ENCODE measurements around the gene DNAH14.
"Not testable (repeated sequence)": the region's sequence is repeated elsewhere in the genome, so short reads cannot be mapped to it uniquely, and the experiment has no call there.

Gene DNAH14

GRCh38 chr1:225230483-225230882, 301.0 kb downstream of the DNAH14 start:
- H2BK5ac ChIP-seq (ENCODE audit: low read length) = no peak overlapping the region
- no peak overlapping the region for H3K4me2 ChIP-seq (ENCODE audit: low read length)
- H3K79me2 ChIP-seq (ENCODE audit: control insufficient read depth, insufficient read depth, low read length) = no peaks in the 10 kb centered on the region
- WGBS (ENCODE audit: extremely low coverage, insufficient coverage, low lambda C conversion rate) = no CpG with 5 or more reads among the region's 2 CpGs
- no peaks in the 10 kb centered on the region for H3K27me3 ChIP-seq (ENCODE audit: insufficient read depth, low read length, poor library complexity)
- no peak overlapping the region for H2AK5ac ChIP-seq (ENCODE audit: low read length)
- H3K36me3 ChIP-seq (ENCODE audit: control insufficient read depth, insufficient read depth, low read length) = no peaks in the 10 kb centered on the region
- no peaks in the 10 kb centered on the region for H3K4me1 ChIP-seq (ENCODE audit: control insufficient read depth, low read depth, low read length)
- H3K18ac ChIP-seq (ENCODE audit: low read length) = no peak overlapping the region
- no peaks in the 10 kb centered on the region for H3K79me1 ChIP-seq (ENCODE audit: low read length)
- H2BK120ac ChIP-seq (ENCODE audit: low read depth, low read length) = no peak overlapping the region
- DNase-seq = no peak
- no peak overlapping the region for H4K5ac ChIP-seq (ENCODE audit: low read length)
- H4K8ac ChIP-seq (ENCODE audit: low read depth, low read length) = no peak overlapping the region
- H3K4me3 ChIP-seq (ENCODE audit: low read length) = no peak overlapping the region
- H3K23ac ChIP-seq (ENCODE audit: low read length) = no peak overlapping the region
- no peak overlapping the region for H3K9ac ChIP-seq (ENCODE audit: low read length)
- H3K27ac ChIP-seq (ENCODE audit: low read depth, low read length) = no peak overlapping the region
- H3K56ac ChIP-seq (ENCODE audit: low read length) = no peak overlapping the region
- no peak overlapping the region for H2BK15ac ChIP-seq (replicated peaks; ENCODE audit: low read depth)
- H3K4ac ChIP-seq (ENCODE audit: low read depth, low read length) = no peak overlapping the region

- H3K27ac ChIP-seq (ENCODE audit: low read depth, low read length); H3K4me1 ChIP-seq (ENCODE audit: control insufficient read depth, low read depth, low read length); H3K23ac ChIP-seq (ENCODE audit: low read length); H3K27me3 ChIP-seq (ENCODE audit: insufficient read depth, low read length, poor library complexity); H2AK5ac ChIP-seq (ENCODE audit: low read length); H3K9ac ChIP-seq (ENCODE audit: low read length); H3K18ac ChIP-seq (ENCODE audit: low read length); H3K4me3 ChIP-seq (ENCODE audit: low read length); DNase-seq; H3K79me1 ChIP-seq (ENCODE audit: low read length); H2BK5ac ChIP-seq (ENCODE audit: low read length); H3K56ac ChIP-seq (ENCODE audit: low read length); H2BK120ac ChIP-seq (ENCODE audit: low read depth, low read length); H4K8ac ChIP-seq (ENCODE audit: low read depth, low read length); H3K79me2 ChIP-seq (ENCODE audit: control insufficient read depth, insufficient read depth, low read length); H3K4ac ChIP-seq (ENCODE audit: low read depth, low read length); H2BK15ac ChIP-seq (replicated peaks; ENCODE audit: low read depth); H3K4me2 ChIP-seq (ENCODE audit: low read length); H3K36me3 ChIP-seq (ENCODE audit: control insufficient read depth, insufficient read depth, low read length); H4K5ac ChIP-seq (ENCODE audit: low read length): not testable (repeated sequence)
- WGBS (ENCODE audit: extremely low coverage, insufficient coverage, low lambda C conversion rate) = no CpG with 5 or more reads among the region's 1 CpG
Observed at GRCh38 chr1:225232930-225233329, 303.5 kb downstream of the DNAH14 start.

GRCh38 chr1:225242611-225243010, 313.1 kb downstream of the DNAH14 start:
- no peaks in the 10 kb centered on the region for H3K36me3 ChIP-seq (ENCODE audit: control insufficient read depth, insufficient read depth, low read length)
- no CpG with 5 or more reads among the region's 3 CpGs for WGBS (ENCODE audit: extremely low coverage, insufficient coverage, low lambda C conversion rate)

GRCh38 chr1:225250432-225250831, 321.0 kb downstream of the DNAH14 start:
- no peak for DNase-seq
- Histone ChIP-seq H3K9ac (ENCODE audit: low read length) (no peak overlapping the region), H3K56ac (ENCODE audit: low read length) (no peak overlapping the region), H2BK5ac (ENCODE audit: low read length) (no peak overlapping the region), H3K36me3 (ENCODE audit: control insufficient read depth, insufficient read depth, low read length) (no peaks in the 10 kb centered on the region), H2AK5ac (ENCODE audit: low read length) (no peak overlapping the region), H3K4ac (ENCODE audit: low read depth, low read length) (no peak overlapping the region), H2BK15ac (replicated peaks; ENCODE audit: low read depth) (no peak overlapping the region), H3K4me1 (ENCODE audit: control insufficient read depth, low read depth, low read length) (no peaks in the 10 kb centered on the region), H3K27ac (ENCODE audit: low read depth, low read length) (no peak overlapping the region), H4K5ac (ENCODE audit: low read length) (no peak overlapping the region), H3K4me3 (ENCODE audit: low read length) (no peak overlapping the region), H2BK120ac (ENCODE audit: low read depth, low read length) (no peak overlapping the region), H3K23ac (ENCODE audit: low read length) (no peak overlapping the region), H3K79me1 (ENCODE audit: low read length) (no peaks in the 10 kb centered on the region), H3K79me2 (ENCODE audit: control insufficient read depth, insufficient read depth, low read length) (no peaks in the 10 kb centered on the region), H4K8ac (ENCODE audit: low read depth, low read length) (no peak overlapping the region), H3K18ac (ENCODE audit: low read length) (no peak overlapping the region), H3K4me2 (ENCODE audit: low read length) (no peak overlapping the region), H3K27me3 (ENCODE audit: insufficient read depth, low read length, poor library complexity) (no peaks in the 10 kb centered on the region)
- WGBS (ENCODE audit: extremely low coverage, insufficient coverage, low lambda C conversion rate) = no CpG with 5 or more reads among the region's 4 CpGs

More at GRCh38 chr1:225242611-225243010, 313.1 kb downstream of the DNAH14 start:
- Histone ChIP-seq H2BK120ac (ENCODE audit: low read depth, low read length) (no peak overlapping the region), H4K5ac (ENCODE audit: low read length) (no peak overlapping the region), H3K9ac (ENCODE audit: low read length) (no peak overlapping the region), H2AK5ac (ENCODE audit: low read length) (no peak overlapping the region), H3K56ac (ENCODE audit: low read length) (no peak overlapping the region), H3K79me1 (ENCODE audit: low read length) (no peaks in the 10 kb centered on the region), H3K4me1 (ENCODE audit: control insufficient read depth, low read depth, low read length) (no peaks in the 10 kb centered on the region), H3K18ac (ENCODE audit: low read length) (no peak overlapping the region), H3K79me2 (ENCODE audit: control insufficient read depth, insufficient read depth, low read length) (no peaks in the 10 kb centered on the region), H3K4me2 (ENCODE audit: low read length) (no peak overlapping the region), H2BK5ac (ENCODE audit: low read length) (no peak overlapping the region), H3K27ac (ENCODE audit: low read depth, low read length) (no peak overlapping the region), H4K8ac (ENCODE audit: low read depth, low read length) (no peak overlapping the region), H3K27me3 (ENCODE audit: insufficient read depth, low read length, poor library complexity) (no peaks in the 10 kb centered on the region), H3K4me3 (ENCODE audit: low read length) (no peak overlapping the region), H3K4ac (ENCODE audit: low read depth, low read length) (no peak overlapping the region), H3K23ac (ENCODE audit: low read length) (no peak overlapping the region), H2BK15ac (replicated peaks; ENCODE audit: low read depth) (no peak overlapping the region)
- DNase-seq = no peak

- Histone ChIP-seq H2AK5ac (ENCODE audit: low read length) (no peak overlapping the region), H4K8ac (ENCODE audit: low read depth, low read length) (no peak overlapping the region), H3K27me3 (ENCODE audit: insufficient read depth, low read length, poor library complexity) (no peaks in the 10 kb centered on the region), H3K27ac (ENCODE audit: low read depth, low read length) (no peak overlapping the region), H3K4me1 (ENCODE audit: control insufficient read depth, low read depth, low read length) (no peaks in the 10 kb centered on the region), H3K4me2 (ENCODE audit: low read length) (no peak overlapping the region), H3K56ac (ENCODE audit: low read length) (no peak overlapping the region), H3K4ac (ENCODE audit: low read depth, low read length) (no peak overlapping the region), H2BK5ac (ENCODE audit: low read length) (no peak overlapping the region), H3K79me1 (ENCODE audit: low read length) (no peaks in the 10 kb centered on the region), H3K36me3 (ENCODE audit: control insufficient read depth, insufficient read depth, low read length) (no peaks in the 10 kb centered on the region), H2BK15ac (replicated peaks; ENCODE audit: low read depth) (no peak overlapping the region), H3K18ac (ENCODE audit: low read length) (no peak overlapping the region), H3K9ac (ENCODE audit: low read length) (no peak overlapping the region), H3K79me2 (ENCODE audit: control insufficient read depth, insufficient read depth, low read length) (no peaks in the 10 kb centered on the region), H4K5ac (ENCODE audit: low read length) (no peak overlapping the region), H2BK120ac (ENCODE audit: low read depth, low read length) (no peak overlapping the region), H3K23ac (ENCODE audit: low read length) (no peak overlapping the region), H3K4me3 (ENCODE audit: low read length) (no peak overlapping the region)
- no CpG with 5 or more reads among the region's 4 CpGs for WGBS (ENCODE audit: extremely low coverage, insufficient coverage, low lambda C conversion rate)
- DNase-seq = no peak
Observed at GRCh38 chr1:225253173-225253572, 323.7 kb downstream of the DNAH14 start.

- Histone ChIP-seq H3K9ac (ENCODE audit: low read length) (no peak overlapping the region), H2BK15ac (replicated peaks; ENCODE audit: low read depth) (no peak overlapping the region), H3K27ac (ENCODE audit: low read depth, low read length) (no peak overlapping the region), H3K27me3 (ENCODE audit: insufficient read depth, low read length, poor library complexity) (no peaks in the 10 kb centered on the region), H3K4me1 (ENCODE audit: control insufficient read depth, low read depth, low read length) (no peaks in the 10 kb centered on the region), H2BK120ac (ENCODE audit: low read depth, low read length) (no peak overlapping the region), H3K79me2 (ENCODE audit: control insufficient read depth, insufficient read depth, low read length) (no peaks in the 10 kb centered on the region), H3K4me2 (ENCODE audit: low read length) (no peak overlapping the region), H3K4ac (ENCODE audit: low read depth, low read length) (no peak overlapping the region), H3K23ac (ENCODE audit: low read length) (no peak overlapping the region), H3K36me3 (ENCODE audit: control insufficient read depth, insufficient read depth, low read length) (no peaks in the 10 kb centered on the region), H4K5ac (ENCODE audit: low read length) (no peak overlapping the region), H4K8ac (ENCODE audit: low read depth, low read length) (no peak overlapping the region), H3K4me3 (ENCODE audit: low read length) (no peak overlapping the region), H3K18ac (ENCODE audit: low read length) (no peak overlapping the region), H2AK5ac (ENCODE audit: low read length) (no peak overlapping the region), H3K56ac (ENCODE audit: low read length) (no peak overlapping the region), H2BK5ac (ENCODE audit: low read length) (no peak overlapping the region), H3K79me1 (ENCODE audit: low read length) (no peaks in the 10 kb centered on the region)
- no CpG with 5 or more reads among the region's 3 CpGs for WGBS (ENCODE audit: extremely low coverage, insufficient coverage, low lambda C conversion rate)
- DNase-seq = no peak
Observed at GRCh38 chr1:225253784-225254183, 324.3 kb downstream of the DNAH14 start.

All from mesendoderm (in vitro differentiated cells).